ENCODE measurements around the gene PLCH2. TPM values are rescaled to one million over a fixed set of nuclear protein-coding genes. Genes with fewer than 3 reads are reported as not detected.
A peak's percentile ranks its signal among the peaks of the same experiment; 100 is the strongest.

The PLCH2 gene
- total and polyA plus RNA-seq, 10 of the 15 experiments (the other 5 are each of a cell fraction or from before 2014, with no cell fraction given) = 0.03 to 0.73 (median 0.24) TPM; not detected in 3

DNA sequence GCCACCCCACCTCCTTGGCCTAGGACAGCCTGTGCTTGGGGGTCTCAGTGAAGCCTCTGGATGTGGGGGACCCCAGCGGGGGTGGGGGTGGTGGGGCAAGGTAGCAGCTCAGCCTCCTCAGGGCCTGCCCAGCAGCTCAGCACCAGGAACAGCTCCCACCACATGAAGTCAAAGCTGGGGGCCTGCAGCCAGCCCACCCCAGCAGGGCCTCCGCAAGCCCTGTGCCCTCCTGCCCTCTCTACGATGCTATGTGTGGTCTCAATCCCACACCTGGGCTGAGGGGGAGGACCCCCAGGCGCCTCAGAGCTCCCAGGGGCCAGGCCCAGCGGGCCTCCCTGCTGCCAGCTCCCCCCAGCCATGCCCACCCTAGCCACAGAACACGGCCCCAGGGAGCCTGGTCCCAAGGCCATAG lies 31.7 kb downstream of the PLCH2 start:
- H4K20me1 ChIP-seq (ENCODE audit: control insufficient read depth, insufficient read depth) = no peaks in the 10 kb centered on the region; the same call in 1 of the 2 replicates
- H3K4me2 ChIP-seq (ENCODE audit: control insufficient read depth, insufficient read depth) = no peak overlapping the region
- H3K27ac ChIP-seq (ENCODE audit: control insufficient read depth, insufficient read depth) = no peak overlapping the region
- H3K27me3 ChIP-seq (replicated peaks in 1 of 2; ENCODE audit: control insufficient read depth in 2 of 2, insufficient read depth in 2 of 2, low read length in 1 of 2) = no peaks in the 10 kb centered on the region
- WGBS (ENCODE audit: insufficient coverage, insufficient replicate concordance, low lambda C conversion rate, missing lambda C conversion rate) = 84% methylated on average over 6 of the region's 6 CpGs
- CTCF ChIA-PET = no interaction called here
- H3K4me3 ChIP-seq = no peak overlapping the region
- intact Hi-C loops (cut with micrococcal nuclease; ENCODE audit: unreplicated experiment) = no loop called here
- no peak for DNase-seq (ENCODE audit: low read depth, low spot score)
- no peak overlapping the region for H3K9ac ChIP-seq (ENCODE audit: control insufficient read depth, insufficient read depth, low read length)
- SMC1A ChIA-PET (ENCODE audit: uncharacterized antibody, unreplicated experiment) = no interaction called here
- RAD21 ChIA-PET (ENCODE audit: unreplicated experiment) = no interaction called here
- no peaks in the 10 kb centered on the region for H3K9me3 ChIP-seq (replicated peaks; ENCODE audit: control insufficient read depth, insufficient read depth, low read length)
- peaks cover 2 to 26% of the 10 kb centered on the region in 2 experiments for H3K36me3 ChIP-seq (ENCODE audit: control insufficient read depth in 2 of 2, insufficient read depth in 2 of 2, low read length in 1 of 2)
- FAIRE-seq = no peak
- BruUV-seq (replicated peaks) = no TSS peak
- ATAC-seq = no peak
- POLR2A ChIA-PET = no interaction called here
- H2AFZ ChIP-seq (ENCODE audit: control insufficient read depth, low read depth, low read length) = no peak overlapping the region
- in situ Hi-C loops (cut with MboI) = no loop called here
- H3K4me1 ChIP-seq (ENCODE audit: control insufficient read depth, insufficient read depth, low read length) = no peaks in the 10 kb centered on the region
- H3K79me2 ChIP-seq (ENCODE audit: control insufficient read depth, insufficient read depth, low read length) = no peaks in the 10 kb centered on the region
- TF ChIP-seq HDAC6 (IDR thresholded peaks at IDR 0.05; ENCODE audit: unreplicated experiment) (no peak), POLR2A (IDR thresholded peaks at IDR 0.05; ENCODE audit: low read depth, low read length) (0 out of 2 replicates have a peak, but pooled peaks have one; percentile 52)

DNA sequence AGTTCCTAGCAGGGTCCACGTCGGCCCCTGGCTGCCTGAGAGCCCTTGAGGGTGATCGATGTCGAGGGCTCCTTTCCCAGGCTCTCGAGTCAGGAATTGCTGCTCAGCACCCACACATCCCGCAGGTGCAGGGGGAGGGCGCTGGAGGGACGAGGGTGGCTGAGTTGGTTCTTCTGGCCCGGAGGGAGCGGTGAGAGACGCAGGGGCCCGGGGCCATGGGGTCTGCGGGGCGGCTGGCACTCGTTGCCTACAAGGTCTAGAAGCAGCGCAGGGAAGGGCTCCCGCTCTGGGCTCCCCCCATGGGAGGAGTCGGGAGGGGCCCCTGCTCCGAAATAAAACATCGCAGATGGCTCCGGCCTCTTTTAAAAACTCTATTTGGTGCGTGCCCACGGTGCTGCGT lies 32.1 kb downstream of the PLCH2 start:
- Histone ChIP-seq H2AFZ (ENCODE audit: control insufficient read depth, low read depth, low read length) (no peak overlapping the region), H3K9me3 (replicated peaks; ENCODE audit: control insufficient read depth, insufficient read depth, low read length) (no peaks in the 10 kb centered on the region), H3K27ac (ENCODE audit: control insufficient read depth, insufficient read depth) (no peak overlapping the region), H3K36me3 (ENCODE audit: control insufficient read depth in 2 of 2, insufficient read depth in 2 of 2, low read length in 1 of 2) (peaks cover 2 to 27% of the 10 kb centered on the region in 2 experiments), H3K4me1 (ENCODE audit: control insufficient read depth, insufficient read depth, low read length) (no peaks in the 10 kb centered on the region), H4K20me1 (ENCODE audit: control insufficient read depth, insufficient read depth) (no peaks in the 10 kb centered on the region; the same call in 1 of the 2 replicates), H3K4me3 (no peak overlapping the region), H3K9ac (ENCODE audit: control insufficient read depth, insufficient read depth, low read length) (no peak overlapping the region), H3K79me2 (ENCODE audit: control insufficient read depth, insufficient read depth, low read length) (no peaks in the 10 kb centered on the region), H3K4me2 (ENCODE audit: control insufficient read depth, insufficient read depth) (no peak overlapping the region), H3K27me3 (replicated peaks in 1 of 2; ENCODE audit: control insufficient read depth in 2 of 2, insufficient read depth in 2 of 2, low read length in 1 of 2) (no peaks in the 10 kb centered on the region)
- intact Hi-C loops (cut with micrococcal nuclease; ENCODE audit: unreplicated experiment) = no loop called here
- no peak for ATAC-seq
- ChIA-PET CTCF (no interaction called here), RAD21 (ENCODE audit: unreplicated experiment) (no interaction called here), POLR2A (no interaction called here), SMC1A (ENCODE audit: uncharacterized antibody, unreplicated experiment) (no interaction called here)
- WGBS (ENCODE audit: insufficient coverage, insufficient replicate concordance, low lambda C conversion rate, missing lambda C conversion rate) = 87% methylated on average over 23 of the region's 24 CpGs
- no TSS peak for BruUV-seq (replicated peaks)
- in situ Hi-C loops (cut with MboI) = no loop called here
- TF ChIP-seq YY1 (IDR thresholded peaks at IDR 0.05; ENCODE audit: low read depth, low read length) = no peak
- TF ChIP-seq, protein P1, sequence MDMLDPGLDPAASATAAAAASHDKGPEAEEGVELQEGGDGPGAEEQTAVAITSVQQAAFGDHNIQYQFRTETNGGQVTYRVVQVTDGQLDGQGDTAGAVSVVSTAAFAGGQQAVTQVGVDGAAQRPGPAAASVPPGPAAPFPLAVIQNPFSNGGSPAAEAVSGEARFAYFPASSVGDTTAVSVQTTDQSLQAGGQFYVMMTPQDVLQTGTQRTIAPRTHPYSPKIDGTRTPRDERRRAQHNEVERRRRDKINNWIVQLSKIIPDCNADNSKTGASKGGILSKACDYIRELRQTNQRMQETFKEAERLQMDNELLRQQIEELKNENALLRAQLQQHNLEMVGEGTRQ (IDR thresholded peaks at IDR 0.05; ENCODE audit: borderline replicate concordance, low read depth, low read length) = no peak
- DNase-seq (ENCODE audit: low read depth, low spot score) = no peak
- no peak for FAIRE-seq

All from GM12878 (cell line).